Activated CD8-positive, alpha-beta memory T cell treated with anti-CD3 and anti-CD28 coated beads for 48 hours (primary cell): ENCODE results near the gene CABLES2.
"Not testable (repeated sequence)": the region's sequence is repeated elsewhere in the genome, so short reads cannot be mapped to it uniquely, and the experiment has no call there.

ENCODE experiments used
- DNase-seq, 3 experiments: peaks; one replicate each; pipeline ENCODE4 v3.0.0-alpha.2; 2020; ENCODE audit warnings: low read depth in 2 of 3, low spot score in 2 of 3

The CABLES2 gene

DNA sequence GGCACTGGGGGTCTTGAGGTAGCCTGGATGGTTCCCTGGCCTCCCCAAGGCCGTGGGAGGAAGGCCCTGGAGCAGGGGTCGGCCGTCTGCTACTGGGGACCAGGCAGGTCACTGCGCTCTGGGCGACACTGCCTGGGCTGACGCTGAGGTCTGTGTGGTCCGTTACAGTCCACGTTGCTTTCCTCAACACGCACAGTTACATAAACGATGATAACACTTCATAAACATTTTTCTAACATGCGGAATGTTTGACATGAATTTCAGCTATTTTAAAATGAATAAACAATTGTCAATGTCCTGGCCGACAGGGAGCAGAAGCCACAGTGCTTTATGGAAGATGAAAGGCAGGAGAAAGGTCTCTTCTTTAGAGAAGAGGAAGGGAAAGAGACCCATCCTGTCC lies 30.4 kb upstream of the CABLES2 start:
- no peak for DNase-seq

DNA sequence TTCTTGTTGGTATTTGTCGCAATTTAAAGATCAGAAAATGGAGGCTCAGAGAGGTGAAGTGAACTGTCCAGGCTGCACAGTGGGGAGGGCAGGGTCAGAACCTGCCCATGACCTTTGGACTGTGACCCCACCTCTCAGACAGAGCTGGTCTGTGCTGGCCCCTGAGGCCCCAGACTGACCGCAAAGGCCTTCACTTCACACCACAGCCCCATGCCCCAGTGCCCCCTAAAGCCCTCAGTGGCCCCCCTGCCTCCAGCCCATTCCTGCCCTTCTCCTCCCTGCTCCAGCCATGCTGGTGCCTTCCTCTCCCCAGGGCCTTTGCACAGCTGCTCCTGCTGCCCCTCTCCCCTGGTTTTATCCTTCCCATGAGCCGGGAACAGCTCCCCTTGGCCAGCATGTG lies 29.6 kb upstream of the CABLES2 start:
- no peak for DNase-seq

DNA sequence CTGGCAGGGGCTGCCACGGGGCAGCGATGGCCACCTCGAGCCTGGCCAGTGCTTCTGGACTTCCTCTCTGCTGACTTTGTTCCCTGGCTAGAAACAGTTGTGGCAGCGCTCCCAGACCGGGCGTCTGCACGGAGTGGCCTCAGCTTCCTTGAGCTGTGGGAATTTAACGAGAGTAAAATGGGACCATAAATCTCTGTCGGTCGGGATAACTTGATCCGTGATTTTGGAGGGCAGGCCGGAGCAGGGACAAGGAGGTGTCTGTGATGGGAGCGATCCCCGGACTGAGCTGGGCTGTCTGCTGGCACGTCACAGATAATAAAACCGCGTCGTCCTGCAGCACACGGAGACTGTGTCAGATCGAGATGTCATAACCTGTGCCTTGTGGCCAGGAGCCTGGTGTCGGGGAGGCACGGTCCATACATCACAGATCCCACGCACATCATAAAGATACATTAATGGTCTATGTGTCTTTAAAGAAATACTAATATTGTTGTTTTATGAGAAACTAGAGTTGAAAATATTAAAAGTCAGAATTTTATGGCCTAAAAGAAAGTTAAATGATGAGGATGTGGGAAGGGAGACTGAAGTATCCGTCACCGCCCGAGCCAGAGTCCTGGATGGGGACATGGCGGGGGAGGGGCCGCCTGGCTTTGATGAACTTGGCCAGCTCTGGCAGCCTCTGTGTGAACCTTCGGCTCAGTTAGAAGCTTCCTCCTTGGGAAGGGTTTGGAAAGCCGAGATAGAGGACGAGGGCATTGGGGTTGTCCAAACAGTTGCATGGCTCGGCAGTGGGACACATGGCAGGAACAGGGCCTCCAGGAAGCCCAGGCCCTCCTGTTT lies 26.8 kb upstream of the CABLES2 start:
- DNase-seq: no peak

DNA sequence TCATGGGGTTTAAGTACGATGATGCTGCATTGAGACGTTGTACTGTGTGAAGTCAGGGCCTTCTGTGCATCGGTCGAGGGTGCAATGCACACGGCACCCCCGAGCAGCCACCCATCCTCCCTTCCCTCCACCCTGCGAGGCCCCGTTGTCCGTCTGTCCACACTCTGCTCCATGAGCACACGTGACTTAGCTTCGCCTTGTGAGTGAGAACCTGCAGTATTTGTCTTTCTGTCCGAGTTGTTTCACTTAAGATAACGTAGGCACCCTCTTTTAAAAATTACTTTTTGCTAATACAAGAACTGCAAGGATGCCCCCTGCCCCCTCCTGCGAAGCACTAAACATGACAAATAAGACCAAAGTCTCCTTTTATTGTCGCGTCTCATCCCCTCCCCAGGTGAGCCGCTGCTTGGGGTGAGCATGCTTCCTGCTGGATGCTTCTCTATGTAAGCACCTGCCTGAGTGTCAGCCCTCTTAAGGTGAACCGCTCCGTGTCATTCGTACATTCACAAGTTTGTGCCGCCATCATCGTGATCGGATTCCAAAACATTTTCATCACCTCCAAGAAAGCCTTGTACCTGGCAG lies 23.9 kb upstream of the CABLES2 start:
- DNase-seq: no peak

DNA sequence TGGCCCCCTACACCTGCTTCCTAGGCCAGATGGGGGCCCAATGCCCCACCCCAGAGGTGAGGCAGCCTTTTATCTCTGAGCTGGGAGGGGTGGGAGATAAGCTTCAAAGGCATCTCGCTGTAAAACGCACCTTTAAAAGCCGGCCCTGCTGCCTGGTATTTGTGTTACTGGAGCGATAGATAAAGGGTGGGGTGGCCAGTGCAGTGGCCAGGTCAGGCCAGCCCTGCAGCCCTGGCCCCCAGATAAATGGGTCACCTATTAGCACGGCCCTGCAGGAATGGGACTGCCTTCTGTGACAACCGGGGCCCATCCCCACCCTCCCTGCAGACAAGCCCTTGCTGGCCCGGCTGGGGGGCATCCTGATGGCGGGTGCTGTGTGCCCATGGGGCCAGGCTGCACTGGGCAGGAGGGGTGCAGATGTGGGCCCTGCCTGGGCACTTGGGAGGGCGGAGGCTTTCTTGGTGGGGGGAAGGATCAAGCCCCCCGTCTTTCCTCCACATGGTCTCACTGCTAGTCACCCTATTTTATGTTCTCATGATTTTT lies 23.3 kb upstream of the CABLES2 start:
- DNase-seq: no peak

DNA sequence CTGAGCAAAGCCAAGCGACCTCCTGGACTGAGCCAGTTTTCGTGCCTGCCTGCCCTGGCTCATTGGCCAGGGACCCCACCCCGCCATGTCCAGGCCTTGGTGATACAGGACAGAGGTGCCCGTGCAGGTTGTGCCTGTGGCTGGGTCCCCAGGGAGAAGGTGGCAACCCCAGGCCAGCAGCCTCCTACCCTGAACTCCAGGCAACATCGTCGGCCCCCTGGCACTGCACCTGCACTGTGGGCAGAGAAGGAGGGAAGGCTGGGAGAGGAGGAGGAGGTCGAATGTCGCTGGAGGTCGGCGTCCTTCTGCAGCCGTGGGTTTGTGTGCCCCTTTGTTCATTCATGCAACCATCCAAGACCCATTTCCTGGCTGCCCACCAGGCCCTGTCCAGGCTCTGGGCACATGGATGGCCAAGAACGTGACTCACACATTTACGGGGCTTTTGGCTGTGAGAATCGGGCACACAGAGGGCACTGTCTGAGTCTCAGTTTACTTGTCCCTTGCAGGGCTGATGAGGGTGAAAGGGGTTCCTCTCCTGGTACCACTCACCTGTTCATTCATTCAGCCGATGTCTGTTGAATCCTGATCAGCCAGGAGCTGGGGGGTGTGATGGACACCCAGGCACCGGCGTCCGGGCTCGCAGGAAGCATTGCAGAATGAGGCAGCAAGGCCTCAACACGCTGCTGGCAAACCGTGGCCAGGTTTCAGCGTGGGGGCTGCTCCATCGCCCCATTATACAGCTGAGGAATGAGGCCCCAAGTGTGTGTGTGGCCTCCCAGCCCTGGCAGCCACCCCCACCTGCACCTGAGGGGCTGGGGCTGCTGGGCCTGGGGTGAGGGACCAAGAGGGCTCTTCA lies 22.6 kb upstream of the CABLES2 start:
- no peak for DNase-seq

DNA sequence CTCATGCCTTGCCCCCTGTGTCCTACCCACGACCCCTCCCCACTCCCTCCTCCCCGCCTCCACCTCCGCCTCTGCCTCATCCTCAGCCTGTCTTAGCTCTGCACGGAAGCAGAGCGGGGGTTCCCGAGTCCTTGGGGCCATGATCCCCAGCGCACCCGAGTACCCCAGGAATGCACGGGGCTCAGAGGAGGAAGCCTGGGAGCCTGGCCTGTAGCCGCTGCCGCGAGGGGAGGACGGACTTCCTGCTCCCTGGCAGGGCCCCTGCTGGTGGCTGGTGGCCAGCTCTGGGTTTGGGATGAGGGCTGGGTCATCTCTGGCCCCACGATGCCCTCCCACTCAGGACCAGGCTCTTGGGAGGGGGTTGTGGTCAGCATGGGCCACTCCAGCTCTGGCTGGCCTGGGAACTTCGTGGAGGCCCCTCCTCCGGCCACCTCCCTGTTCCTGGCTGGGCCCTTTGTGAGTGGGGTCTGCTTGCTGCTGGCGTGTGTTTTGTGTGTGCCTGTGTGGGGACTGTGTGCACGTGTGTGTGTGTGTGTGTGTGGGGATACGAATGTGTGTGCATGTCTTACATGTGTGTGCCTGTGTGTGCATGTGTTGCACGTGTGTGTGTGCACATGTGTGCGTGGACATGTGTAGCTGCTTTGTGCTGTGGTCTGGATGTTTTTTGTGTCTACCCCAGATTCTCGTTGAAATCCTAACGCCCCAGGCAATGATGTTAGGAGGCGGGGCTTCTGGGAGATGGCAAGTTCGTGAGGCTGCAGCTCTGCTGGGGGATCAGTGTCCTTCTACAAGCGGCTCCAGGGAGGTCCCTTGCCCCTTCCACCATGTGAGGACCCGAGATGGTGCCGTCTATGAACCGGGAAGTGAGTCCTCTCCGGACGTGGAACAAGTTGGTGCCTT lies 21.6 kb upstream of the CABLES2 start:
- DNase-seq: no peak

DNA sequence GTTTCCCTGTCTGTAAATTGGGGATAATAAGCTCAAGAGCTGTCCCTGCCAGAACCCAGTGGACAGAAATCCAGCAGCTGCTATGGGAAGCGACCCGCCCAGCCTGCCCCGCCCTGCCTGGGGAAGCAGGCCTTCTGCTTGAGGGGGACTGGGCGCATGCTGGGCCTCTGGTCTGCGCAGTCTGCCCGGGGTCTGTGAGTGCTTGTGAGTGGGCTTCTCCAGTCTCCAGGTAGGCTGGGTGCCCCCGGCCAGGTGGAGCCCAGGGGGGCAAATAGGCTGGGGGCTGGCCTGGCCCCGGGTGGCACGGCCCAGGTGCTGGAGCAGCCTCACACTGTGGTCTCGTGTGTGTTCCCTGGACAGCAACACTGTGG lies 20.9 kb upstream of the CABLES2 start:
- no peak for DNase-seq

DNA sequence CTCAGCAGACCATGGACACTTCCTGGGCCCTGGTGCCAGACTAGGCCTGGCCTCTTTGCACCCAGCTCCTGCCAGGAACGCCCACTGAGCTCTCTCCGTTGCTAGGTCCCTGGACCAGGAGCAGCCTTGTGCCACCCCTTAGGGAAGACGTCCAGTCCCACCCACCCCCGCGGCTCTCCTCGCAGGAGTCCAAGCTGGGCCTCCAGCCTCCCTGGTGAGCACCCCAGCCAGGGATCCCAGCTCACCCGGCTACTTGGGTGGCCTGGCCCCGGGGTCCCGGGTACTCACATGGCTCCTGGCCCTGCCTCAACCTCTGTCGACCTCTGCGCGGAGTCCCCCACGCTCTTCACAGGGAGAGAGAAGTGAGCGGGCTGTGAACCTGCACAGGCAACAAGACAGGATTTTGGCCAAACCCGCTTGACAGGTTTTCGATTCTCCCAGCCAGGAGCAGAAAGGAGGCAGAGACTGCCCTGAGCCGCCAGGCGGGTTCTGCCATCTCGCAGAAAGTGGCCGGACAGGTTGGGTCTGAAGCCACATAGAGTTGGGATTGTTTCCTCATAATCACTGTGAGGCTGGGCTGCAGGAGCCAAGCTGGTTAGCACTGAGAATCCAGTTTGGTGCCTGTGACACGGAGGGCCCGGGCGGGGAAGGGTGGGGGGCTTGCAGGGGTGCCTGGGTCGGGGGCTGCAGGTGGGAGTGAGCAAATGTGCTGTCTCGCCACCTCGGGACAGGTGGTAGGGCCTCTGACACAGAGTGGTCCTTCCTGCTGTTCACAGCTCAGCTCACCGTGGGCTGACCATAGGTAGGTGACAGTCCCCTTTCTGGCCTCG lies 20.3 kb upstream of the CABLES2 start, which contains the start of gene RBBP8NL:
RBBP8NL (minus strand) TSS at position 368 of the 830 bp plus-strand sequence. CDS start 7,892 bp downstream, outside the sequence.
- no peak for DNase-seq

DNA sequence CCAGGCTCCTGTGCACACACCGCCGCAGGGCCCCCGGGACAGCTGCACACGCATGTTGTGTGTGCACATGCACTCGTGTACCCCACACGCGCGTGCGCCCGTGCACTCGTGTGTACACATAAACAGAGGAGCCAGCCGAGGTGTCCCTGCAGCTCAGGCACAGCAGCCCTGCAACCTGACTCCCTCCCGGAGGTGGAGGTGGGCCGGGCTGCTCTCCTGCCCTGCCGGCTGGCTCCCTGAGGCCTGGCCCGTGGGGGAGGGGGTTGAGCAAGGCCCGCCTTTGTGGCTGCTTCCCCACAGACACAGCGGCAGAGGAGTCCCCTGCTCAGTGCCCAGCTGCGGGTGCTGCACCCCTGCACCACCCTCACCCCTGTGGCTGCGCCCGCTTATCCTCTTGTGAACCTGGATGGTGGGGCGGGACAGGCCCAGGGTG lies 19.6 kb upstream of the CABLES2 start:
- no peak for DNase-seq

DNA sequence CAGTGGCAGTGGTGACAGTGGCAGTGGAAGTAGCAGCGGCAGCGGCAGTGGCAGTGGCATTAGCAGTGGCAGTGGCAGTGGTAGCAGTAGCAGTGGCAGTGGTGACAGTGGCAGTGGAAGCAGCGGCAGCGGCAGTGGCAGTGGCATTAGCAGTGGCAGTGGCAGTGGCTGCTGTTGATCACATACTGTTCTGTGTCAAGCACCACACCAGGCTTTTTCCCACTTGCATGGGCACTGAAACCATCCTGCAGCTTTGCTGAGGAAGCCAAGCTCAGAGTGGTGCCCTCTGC lies 18.9 kb upstream of the CABLES2 start:
- not testable (repeated sequence) for DNase-seq

DNA sequence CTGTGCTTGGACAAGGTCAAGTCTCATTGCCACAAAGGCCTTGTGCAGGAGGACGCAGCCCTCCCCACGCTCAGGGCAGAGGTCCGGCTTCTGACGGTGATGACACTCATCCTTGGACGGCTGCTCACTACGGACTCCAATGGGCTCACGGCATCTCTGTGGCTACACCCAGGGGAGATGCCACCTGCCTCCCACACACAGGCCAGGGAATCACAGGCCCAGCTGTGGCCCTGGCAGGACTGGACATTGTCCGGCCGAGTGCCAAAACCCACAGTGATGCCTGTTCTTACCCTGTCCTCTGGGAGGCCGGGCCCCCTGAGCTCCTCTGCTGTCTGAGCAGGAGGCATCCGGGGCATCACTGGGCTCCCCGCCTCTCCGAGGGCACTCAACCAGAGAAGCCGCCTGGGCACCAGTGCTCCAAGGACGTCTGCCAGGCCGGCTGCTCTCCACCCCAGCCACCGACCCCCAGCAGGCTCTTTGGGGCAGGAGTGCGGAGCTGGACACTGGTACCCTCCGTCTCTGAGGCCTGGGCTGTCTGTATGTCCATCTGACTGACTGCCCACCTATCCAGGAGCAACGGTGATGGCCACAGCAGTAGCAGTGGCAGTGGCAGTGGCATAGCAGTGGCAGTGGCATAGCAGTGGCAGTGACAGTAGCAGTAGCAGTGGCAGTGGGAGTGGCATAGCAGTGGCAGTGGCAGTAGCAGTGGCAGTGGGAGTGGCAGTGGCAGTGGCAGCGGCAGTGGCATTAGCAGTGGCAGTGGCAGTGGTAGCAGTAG lies 18.4 kb upstream of the CABLES2 start:
- no peak for DNase-seq

DNA sequence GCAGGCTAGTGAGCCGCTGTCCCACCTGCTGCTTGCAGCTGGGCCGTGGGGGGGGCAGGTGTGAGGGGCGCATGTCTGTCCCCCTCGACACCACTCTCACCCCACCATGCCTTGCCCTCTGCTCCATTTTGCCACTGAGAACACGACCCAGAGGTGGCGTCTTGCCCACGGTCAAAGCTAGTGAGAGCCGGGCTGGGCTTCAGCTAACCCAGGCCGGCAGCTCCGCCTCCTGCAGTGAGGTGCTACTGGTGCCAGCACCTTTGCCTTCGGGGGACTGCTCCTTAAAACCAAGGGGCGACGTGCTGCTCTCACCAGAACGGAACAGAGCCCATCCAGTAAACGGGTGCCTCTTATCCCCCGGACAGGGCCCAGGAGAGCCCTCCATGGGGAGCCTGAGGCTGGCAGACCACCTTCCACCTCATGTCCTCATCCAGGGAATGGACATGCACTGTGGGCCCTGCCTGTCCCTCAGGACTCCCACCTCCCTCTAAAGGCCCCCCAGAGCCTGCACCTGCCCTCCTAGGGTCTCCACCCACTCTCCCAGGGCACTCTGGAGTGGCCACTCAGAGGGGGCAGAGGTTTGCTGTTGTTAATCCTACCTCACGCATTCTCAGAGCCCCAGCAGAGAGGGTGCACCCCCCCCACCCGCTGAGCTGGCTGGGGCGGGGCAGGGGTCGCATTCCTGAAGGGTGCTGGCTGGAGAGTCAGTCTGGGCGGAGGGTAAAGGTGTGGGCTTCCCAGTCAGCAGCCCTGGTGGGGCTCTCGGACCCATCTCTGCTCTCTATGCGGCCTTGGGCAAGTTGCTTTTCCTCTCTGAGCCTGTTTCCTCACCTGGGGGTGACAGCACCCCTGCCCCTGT lies 17.4 kb upstream of the CABLES2 start:
- no peak for DNase-seq

DNA sequence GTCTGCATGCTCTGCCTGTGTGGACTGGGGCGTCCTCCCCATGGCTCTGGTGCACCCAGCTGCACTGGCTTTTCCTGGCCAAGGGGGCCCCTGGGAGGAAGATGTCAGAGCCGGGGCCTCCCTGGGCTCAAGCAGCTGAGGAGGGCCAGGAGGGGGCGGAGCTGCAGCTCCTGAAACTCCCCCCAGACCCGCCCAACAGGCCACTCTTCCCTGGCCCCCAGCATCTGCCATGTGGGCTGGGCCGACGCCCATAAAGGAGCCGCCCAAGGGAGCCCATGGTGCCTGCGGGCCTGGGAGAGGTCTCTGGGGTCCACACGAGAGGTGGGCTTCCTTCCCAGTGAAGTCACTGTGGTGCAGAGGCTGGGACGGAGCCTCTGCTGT lies 16.2 kb upstream of the CABLES2 start:
- DNase-seq: no peak

DNA sequence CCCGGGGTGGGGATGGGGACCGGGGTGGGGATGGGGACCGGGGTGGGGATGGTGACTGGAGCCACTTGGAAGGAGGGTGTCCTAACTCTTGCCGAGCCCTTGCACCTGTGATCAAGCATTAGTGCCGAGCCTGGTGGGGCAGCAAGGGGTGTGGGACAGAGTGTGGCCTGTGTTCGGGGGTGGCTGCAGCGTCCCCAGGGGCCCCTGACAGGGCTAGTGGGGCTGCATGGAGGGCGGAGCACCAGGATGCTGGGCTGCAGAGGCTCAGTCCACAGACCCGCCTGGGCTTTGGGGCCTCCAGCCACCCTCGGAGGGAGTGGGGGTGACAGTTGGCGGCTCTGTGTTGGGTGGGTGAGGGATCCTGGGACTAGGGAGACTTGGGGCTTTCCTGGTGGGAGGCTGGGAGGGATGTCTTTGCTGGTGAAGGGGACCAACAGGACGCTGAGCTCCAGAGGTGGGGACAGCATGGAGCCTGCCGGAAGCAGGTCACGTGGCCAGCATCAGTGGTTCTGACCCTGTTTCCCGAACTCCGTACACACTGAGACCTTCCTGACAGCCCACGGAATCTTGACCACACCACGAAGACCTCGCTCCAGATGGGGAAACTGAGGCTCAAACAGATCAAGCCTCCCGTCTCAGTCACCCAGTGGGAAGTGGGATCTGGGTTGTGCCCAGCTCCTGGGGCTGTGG lies 15.7 kb upstream of the CABLES2 start:
- no peak for DNase-seq

DNA sequence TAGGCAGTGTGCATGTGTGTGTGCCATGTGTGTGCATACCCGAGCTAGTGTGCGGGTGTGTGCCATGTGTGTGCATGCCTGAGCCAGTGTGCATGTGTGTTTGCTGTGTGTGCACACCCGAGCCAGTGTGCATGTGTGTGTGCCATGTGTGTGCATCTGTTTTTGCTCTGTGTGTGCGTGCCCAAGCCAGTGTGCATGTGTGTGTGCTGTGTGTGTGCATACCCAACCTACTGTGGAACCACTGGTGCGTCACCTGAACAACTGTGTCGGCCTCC lies 14.6 kb upstream of the CABLES2 start:
- DNase-seq: no peak

DNA sequence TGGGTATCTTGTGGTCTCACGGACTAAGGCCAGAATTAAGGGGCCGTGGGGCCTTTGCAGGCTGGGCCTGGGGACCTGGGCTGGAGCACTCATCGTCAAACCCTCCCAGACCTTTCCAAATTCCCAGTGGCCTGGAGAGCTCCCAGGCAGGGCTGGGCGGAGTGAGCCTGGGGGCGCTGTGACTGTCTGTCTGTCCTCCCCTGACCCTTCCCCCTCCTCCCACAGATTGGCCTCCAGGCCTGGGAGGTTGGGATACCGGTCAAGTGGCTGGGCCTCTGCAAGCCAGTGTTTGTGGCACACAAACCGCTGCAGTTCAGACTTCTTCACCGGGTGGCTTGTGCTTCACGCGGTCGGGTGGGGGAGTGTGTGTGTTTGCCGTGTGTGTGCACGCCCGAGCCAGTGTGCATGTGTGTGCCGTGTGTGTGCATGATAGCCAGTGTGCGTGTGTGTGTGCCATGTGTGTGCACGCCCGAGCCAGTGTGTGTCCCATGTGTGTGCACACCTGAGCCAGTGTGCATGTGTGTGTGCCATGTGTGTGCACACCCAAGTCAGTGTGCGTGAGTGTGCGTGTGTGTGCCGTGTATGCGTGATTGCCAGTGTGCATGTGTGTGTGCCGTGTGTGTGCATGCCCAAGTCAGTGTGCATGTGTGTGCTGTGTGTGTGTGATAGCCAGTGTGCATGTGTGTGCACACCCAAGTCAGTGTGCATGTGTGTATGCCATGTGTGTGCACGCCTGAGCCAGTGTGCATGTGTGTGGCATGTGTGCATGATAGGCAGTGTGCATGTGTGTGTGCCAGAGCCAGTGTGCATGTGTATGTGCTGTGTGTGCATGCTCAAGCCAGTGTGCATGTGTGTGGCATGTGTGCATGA lies 14.0 kb upstream of the CABLES2 start:
- DNase-seq: no peak
